GM12873 (cell line): ENCODE results near the gene GRM7.

Source experiments
- CTCF ChIP-seq: IDR thresholded peaks from 2 replicates; pipeline ENCODE4 v1.5.1; 2012; ENCODE audit warnings: low read depth, mild to moderate bottlenecking, moderate library complexity, low read length, control low read depth; ENCODE audit not compliant: insufficient read depth; ENCODE audit errors: missing control alignments

GRM7 gene

DNA sequence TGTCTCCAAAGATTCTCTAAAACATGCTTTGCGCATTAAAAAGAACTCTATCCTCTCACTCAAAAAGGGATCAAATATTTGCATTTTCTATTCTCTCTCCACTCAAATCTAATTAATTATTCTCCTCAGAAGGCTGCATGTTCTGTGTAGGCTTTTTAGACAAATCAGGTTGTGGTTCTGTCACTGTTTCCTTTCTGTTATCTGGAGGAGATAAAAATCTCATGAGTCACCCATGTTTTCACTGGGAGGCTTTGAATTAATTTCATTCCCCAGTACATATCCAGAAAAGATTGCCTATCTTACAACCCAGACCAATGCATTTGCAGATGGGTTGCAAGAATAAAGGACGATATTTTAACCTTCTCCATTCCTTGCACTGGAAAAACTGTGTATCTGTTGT is 446.5 kb downstream of the GRM7 start:
- no peak for TF ChIP-seq CTCF

DNA sequence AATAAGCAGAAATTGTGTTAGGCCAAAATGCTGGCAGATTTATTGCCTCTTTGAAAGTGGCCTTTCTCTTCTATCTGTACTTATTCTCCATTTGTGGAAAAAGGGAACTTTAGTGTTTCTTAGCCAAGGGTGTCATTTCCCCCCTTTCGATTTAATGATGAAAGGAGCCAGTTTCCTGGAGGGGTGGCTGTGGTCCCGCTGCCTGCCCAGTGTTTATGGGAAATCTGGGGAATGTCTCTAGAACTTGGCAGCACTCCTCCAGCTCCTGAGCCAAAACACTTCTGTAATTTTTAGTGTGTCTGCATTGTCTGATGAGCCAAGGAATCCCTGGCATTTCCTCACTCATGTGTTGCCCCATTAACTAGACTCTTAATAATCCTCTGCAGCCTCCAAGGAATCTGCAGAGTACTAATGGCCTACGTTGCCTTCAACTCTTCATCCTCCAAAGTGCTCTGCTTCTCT is 448.8 kb downstream of the GRM7 start:
- TF ChIP-seq CTCF = no peak

- TF ChIP-seq CTCF = no peak
Observed at GRCh38 chr3:7315037-7315436, 454.1 kb downstream of the GRM7 start.

GRCh38 chr3:7322957-7323669 is 462.2 kb downstream of the GRM7 start:
- TF ChIP-seq CTCF = no peak

GRCh38 chr3:7328339-7328738 is 467.4 kb downstream of the GRM7 start:
- TF ChIP-seq CTCF = no peak

GRCh38 chr3:7332696-7333095 is 471.8 kb downstream of the GRM7 start:
- TF ChIP-seq CTCF = no peak

DNA sequence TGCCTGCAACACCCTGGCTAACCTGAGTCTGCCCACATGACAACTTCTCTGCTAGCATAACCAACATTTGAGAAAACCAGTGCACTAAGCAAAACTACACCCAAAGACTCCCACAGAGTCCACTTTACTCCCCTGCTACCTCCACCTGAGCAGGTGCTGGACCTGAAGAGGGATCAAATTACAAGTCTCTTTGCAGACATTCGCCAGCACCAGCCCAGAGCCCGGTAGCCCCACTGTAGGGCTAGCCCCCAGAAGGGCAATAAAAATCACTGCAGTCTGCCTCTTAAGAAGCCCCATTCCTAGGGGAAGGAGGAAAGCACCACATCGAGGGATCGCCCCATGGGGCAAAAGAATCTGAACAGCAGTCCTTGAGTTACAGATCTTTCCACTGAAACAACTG is 472.2 kb downstream of the GRM7 start:
- no peak for TF ChIP-seq CTCF
